ENCODE data around the gene CYB5D1.

The CYB5D1 gene

GRCh38 chr17:7887038-7887481 is 29.3 kb downstream of the CYB5D1 start:
- no peak for DNase-seq

GRCh38 chr17:7887482-7888183 is 29.8 kb downstream of the CYB5D1 start:
- peak; percentile 95 for DNase-seq

- DNase-seq: peak; percentile 17
Observed at GRCh38 chr17:7888184-7888920, 30.5 kb downstream of the CYB5D1 start, which contains the start of gene CHD3. TSS of gene CHD3 (plus strand) at chr17:7888789. CDS start at chr17:7889001, 212 bp downstream.

DNA sequence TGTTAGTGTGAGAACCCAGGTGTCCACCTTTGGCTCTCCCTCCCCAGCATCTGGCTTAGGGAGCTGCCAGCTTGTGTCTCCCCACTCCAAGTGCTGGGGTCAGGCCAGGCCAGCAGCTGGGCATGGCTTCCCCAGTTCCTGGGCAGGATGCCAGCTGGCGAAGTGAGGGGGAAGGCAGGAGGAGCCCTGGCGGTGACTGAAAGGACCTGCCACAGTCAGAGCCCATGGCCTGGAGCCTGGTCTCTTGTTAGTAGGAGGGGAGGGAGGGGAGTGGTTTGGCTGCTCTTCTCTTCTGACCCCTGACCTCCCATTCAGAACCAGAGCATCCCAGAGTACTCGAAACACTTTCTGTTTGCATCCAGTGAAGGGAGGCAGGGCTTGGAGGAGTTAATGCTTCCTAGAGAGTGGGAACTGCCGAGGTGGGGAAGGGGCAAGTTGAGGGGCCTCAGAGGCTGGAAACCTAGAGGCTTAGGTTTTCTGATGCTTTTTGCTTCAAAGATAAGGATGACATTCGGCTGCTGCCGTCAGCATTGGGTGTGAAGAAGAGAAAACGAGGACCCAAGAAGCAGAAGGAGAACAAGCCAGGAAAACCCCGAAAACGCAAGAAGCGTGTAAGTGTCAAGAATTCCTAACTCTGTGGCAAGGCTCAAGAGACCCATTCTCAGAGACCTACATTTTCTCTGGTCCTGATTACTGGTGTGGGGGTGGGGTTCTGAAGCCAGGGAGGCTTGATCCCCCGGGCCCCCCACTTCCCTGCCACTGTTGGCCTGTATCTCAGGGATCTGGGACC is 31.6 kb downstream of the CYB5D1 start:
- peak; percentile 97 for DNase-seq

DNA sequence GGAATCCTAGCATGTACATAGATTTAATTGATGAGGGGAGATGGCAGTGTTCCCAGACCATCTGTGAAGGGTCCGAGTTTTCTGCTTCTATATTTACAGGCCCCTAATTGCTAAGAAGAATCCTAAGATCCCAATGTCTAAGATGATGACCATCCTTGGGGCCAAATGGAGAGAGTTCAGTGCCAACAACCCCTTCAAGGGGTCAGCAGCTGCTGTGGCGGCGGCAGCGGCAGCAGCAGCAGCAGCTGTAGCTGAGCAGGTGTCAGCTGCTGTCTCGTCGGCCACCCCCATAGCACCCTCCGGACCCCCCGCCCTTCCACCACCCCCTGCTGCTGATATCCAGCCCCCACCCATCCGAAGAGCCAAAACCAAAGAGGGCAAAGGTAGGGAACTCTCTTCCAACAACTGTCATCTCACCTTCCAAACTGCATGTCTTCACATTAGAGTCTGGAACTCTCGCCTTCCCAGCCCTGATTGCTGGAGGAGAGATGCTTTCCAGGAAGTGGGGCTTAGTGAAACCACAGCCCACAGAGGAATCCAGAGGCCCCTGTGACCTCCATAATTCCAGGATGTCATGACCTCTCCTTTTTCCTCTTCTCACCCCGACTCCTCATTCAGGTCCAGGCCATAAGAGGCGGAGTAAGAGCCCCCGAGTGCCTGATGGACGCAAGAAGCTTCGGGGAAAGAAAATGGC is 35.5 kb downstream of the CYB5D1 start:
- DNase-seq: no peak

DNA sequence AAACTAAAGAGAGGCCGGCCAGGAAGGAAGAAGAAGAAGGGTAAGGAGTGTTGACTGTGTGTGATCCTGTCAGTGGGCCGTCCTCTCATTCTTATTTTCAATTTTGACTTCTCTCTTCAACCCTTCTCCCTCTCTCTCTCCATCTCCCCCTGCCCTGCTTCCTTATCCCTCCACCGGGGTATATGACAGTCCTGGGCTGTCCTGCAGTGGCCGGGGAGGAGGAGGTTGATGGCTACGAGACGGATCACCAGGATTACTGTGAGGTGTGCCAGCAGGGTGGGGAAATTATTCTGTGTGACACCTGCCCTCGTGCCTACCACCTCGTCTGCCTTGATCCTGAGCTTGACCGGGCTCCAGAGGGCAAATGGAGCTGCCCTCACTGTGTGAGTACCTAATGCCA is 36.4 kb downstream of the CYB5D1 start:
- no peak for DNase-seq

DNA sequence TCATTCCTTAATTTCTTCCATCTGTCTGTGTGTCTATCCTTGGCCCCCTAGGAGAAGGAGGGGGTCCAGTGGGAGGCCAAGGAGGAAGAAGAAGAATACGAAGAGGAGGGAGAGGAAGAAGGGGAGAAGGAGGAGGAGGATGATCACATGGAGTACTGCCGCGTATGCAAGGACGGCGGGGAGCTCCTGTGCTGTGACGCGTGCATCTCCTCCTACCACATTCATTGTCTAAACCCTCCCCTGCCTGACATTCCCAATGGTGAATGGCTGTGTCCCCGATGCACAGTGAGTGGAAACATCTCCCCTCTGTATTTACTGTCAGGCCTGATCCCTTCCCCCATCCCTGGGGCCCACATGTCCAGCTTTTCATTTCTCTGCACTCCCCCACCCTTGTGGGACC is 37.1 kb downstream of the CYB5D1 start:
- DNase-seq: no peak

GRCh38 chr17:7897090-7897489 is 39.3 kb downstream of the CYB5D1 start:
- no peak for DNase-seq

DNA sequence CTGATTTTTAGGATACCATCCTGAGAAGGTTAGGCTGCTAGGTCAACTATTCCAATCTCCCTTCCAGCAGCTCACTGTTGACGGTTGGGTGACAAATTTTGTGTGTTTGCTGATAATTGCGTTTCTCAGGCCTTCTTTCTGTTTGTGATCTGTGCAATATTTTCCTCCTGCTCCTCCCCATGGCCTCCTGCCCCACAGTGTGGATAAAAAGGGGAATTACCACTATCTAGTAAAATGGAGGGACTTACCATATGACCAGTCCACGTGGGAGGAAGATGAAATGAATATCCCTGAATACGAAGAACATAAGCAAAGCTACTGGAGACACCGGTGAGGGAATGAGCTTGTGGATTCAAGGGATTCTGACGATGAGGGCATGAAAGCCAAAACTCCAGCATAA is 40.0 kb downstream of the CYB5D1 start:
- peak; percentile 73 for DNase-seq

- DNase-seq: no peak
Observed at GRCh38 chr17:7903154-7904103, 45.6 kb downstream of the CYB5D1 start.

DNA sequence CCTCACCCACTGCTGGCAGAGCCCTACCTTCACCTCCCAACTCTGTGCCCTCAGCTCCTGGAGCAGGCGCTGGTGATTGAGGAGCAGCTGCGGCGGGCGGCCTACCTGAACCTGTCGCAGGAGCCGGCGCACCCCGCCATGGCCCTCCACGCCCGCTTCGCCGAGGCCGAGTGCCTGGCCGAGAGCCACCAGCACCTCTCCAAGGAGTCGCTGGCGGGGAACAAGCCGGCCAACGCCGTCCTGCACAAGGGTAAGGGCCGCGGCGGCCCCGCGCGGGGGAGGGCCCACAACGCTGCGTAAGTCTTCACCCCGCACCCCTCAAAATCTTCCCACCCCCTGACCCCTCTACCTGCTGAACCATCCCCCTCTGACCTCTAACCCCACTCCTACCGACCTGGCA is 51.3 kb downstream of the CYB5D1 start:
- DNase-seq: no peak

GRCh38 chr17:7910281-7910680 is 52.5 kb downstream of the CYB5D1 start:
- no peak for DNase-seq

- DNase-seq: no peak
Observed at GRCh38 chr17:7910711-7911110, 52.9 kb downstream of the CYB5D1 start.

- DNase-seq: no peak
Observed at GRCh38 chr17:7911116-7911515, 53.3 kb downstream of the CYB5D1 start.
